ENCODE measurements around the gene STK38. TPM values are rescaled to one million over a fixed set of nuclear protein-coding genes. Genes with fewer than 3 reads are reported as not detected.

The STK38 gene
- total and polyA plus RNA-seq, 2 of the 13 experiments (the other 11 are each of a cell fraction or from before 2014, with no cell fraction given), result 10.3 to 20.7 TPM

DNA sequence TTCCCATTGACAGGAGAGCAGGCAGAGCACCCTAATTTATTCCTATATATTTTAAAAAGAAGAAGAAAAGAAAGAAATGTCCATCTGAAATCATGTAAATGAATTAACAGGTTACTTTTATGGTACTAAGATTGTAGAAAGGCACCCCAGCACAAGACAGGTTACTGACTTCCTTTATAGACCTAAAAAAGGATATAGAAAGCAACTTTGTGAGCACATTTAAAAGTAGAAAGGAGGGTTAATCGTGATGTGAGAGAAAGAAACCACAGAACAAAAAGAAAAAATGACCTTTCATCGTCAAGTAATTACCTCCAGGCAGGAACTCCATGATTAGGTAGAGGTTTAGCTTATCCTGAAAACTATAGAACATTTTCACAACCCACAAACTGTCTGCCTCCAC lies 29.9 kb downstream of the STK38 start:
- POLR2A ChIA-PET, result interaction anchor here (1.1 kb wide), 1 partner anchor 50 kb away, joined by 3 read pairs; no protein-coding TSS in a partner anchor
- Histone ChIP-seq H3K4me3 (replicated peaks in 1 of 3; ENCODE audit: insufficient read depth in 1 of 3, low read depth in 2 of 3, low read length in 3 of 3) (no peak overlapping the region), H3K4me1 (ENCODE audit: insufficient read depth, low read length) (peaks cover 31% of the 10 kb centered on the region), H4K20me1 (ENCODE audit: insufficient read depth, low read length) (no peaks in the 10 kb centered on the region), H3K79me2 (ENCODE audit: insufficient read depth, low read length) (no peaks in the 10 kb centered on the region), H3K9ac (ENCODE audit: insufficient read depth, low read depth, low read length) (no peak overlapping the region), H3K27ac (ENCODE audit: extremely low read length, insufficient read depth, low read length) (no peak overlapping the region), H3K9me3 (ENCODE audit: low read length) (no peaks in the 10 kb centered on the region), H3K27me3 (ENCODE audit: control insufficient read depth in 1 of 2, insufficient read depth in 2 of 2, low read length in 2 of 2) (no peaks in the 10 kb centered on the region), H2AFZ (ENCODE audit: low read length) (no peak overlapping the region), H3K36me3 (replicated peaks in 1 of 2; ENCODE audit: control insufficient read depth in 1 of 2, insufficient read depth in 2 of 2, low read length in 2 of 2) (peaks cover 12 to 23% of the 10 kb centered on the region in 2 experiments), H3K4me2 (ENCODE audit: low read depth, low read length) (no peak overlapping the region)
- DNase-seq (ENCODE audit: low spot score), result no peak
- in situ Hi-C loops (cut with HindIII; ENCODE audit: extremely low pct_ligation_motif_present, low pct_unique_long_range_greater_than_20kb) (no loop called here), intact Hi-C loops (cut with micrococcal nuclease; ENCODE audit: unreplicated experiment) (no loop called here)
- ATAC-seq, result no peak
- 83% methylated on average over 2 of the region's 2 CpGs for WGBS (ENCODE audit: low lambda C conversion rate)
- no TSS peak for BruUV-seq (replicated peaks)
- CTCF ChIA-PET (ENCODE audit: low intra/inter-chr PET ratio, low total read pairs), result no interaction called here
- no peak for TF ChIP-seq ZNF224 (CRISPR knock-in tag; IDR thresholded peaks at IDR 0.05)
- TF ChIP-seq NKX3-1 (CRISPR knock-in tag; IDR thresholded peaks at IDR 0.05), result no peak
- no peak for TF ChIP-seq EP300 (IDR thresholded peaks at IDR 0.05; ENCODE audit: low read depth in 2 of 2, low read length in 2 of 2)
- no peak for TF ChIP-seq EP300 (CRISPR knock-in tag; IDR thresholded peaks at IDR 0.05; ENCODE audit: borderline replicate concordance)
- no peak for TF ChIP-seq CBFB (CRISPR knock-in tag; IDR thresholded peaks at IDR 0.05)
- TF ChIP-seq, protein P1, sequence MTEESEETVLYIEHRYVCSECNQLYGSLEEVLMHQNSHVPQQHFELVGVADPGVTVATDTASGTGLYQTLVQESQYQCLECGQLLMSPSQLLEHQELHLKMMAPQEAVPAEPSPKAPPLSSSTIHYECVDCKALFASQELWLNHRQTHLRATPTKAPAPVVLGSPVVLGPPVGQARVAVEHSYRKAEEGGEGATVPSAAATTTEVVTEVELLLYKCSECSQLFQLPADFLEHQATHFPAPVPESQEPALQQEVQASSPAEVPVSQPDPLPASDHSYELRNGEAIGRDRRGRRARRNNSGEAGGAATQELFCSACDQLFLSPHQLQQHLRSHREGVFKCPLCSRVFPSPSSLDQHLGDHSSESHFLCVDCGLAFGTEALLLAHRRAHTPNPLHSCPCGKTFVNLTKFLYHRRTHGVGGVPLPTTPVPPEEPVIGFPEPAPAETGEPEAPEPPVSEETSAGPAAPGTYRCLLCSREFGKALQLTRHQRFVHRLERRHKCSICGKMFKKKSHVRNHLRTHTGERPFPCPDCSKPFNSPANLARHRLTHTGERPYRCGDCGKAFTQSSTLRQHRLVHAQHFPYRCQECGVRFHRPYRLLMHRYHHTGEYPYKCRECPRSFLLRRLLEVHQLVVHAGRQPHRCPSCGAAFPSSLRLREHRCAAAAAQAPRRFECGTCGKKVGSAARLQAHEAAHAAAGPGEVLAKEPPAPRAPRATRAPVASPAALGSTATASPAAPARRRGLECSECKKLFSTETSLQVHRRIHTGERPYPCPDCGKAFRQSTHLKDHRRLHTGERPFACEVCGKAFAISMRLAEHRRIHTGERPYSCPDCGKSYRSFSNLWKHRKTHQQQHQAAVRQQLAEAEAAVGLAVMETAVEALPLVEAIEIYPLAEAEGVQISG (CRISPR knock-in tag; IDR thresholded peaks at IDR 0.05), result no peak
- TF ChIP-seq ZNF672 (CRISPR knock-in tag; IDR thresholded peaks at IDR 0.05), result no peak
- no peak for TF ChIP-seq RARG (CRISPR knock-in tag; IDR thresholded peaks at IDR 0.05; ENCODE audit: low read depth)
- no peak for TF ChIP-seq ZNF766 (CRISPR knock-in tag; IDR thresholded peaks at IDR 0.05; ENCODE audit: borderline replicate concordance)
- TF ChIP-seq SMARCC2 (IDR thresholded peaks at IDR 0.05), result no peak
- TF ChIP-seq WIZ (CRISPR knock-in tag; IDR thresholded peaks at IDR 0.05), result no peak
- TF ChIP-seq ZNF33B (CRISPR knock-in tag; IDR thresholded peaks at IDR 0.05), result no peak
- no peak for TF ChIP-seq ZNF660 (CRISPR knock-in tag; IDR thresholded peaks at IDR 0.05; ENCODE audit: borderline replicate concordance, low read depth)
- TF ChIP-seq, protein P2, sequence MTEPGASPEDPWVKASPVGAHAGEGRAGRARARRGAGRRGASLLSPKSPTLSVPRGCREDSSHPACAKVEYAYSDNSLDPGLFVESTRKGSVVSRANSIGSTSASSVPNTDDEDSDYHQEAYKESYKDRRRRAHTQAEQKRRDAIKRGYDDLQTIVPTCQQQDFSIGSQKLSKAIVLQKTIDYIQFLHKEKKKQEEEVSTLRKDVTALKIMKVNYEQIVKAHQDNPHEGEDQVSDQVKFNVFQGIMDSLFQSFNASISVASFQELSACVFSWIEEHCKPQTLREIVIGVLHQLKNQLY (CRISPR knock-in tag; IDR thresholded peaks at IDR 0.05), result no peak
- TF ChIP-seq PHF8 (CRISPR knock-in tag; IDR thresholded peaks at IDR 0.05), result no peak
- no peak for TF ChIP-seq ZNF333 (CRISPR knock-in tag; IDR thresholded peaks at IDR 0.05; ENCODE audit: borderline replicate concordance)
- TF ChIP-seq, protein P3, sequence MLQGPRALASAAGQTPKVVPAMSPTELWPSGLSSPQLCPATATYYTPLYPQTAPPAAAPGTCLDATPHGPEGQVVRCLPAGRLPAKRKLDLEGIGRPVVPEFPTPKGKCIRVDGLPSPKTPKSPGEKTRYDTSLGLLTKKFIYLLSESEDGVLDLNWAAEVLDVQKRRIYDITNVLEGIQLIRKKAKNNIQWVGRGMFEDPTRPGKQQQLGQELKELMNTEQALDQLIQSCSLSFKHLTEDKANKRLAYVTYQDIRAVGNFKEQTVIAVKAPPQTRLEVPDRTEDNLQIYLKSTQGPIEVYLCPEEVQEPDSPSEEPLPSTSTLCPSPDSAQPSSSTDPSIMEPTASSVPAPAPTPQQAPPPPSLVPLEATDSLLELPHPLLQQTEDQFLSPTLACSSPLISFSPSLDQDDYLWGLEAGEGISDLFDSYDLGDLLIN (CRISPR knock-in tag; IDR thresholded peaks at IDR 0.05; ENCODE audit: borderline replicate concordance), result no peak
- no peak for TF ChIP-seq ZSCAN25 (CRISPR knock-in tag; IDR thresholded peaks at IDR 0.05)
- no peak for FAIRE-seq
